ENCODE data around the gene OXT.
A peak's percentile ranks its signal among the peaks of the same experiment; 100 is the strongest.

The OXT gene

GRCh38 chr20:3109350-3110302 lies 38.2 kb downstream of the OXT start:
- no peak for DNase-seq (ENCODE audit: low read depth in 2 of 2)

- no peak for DNase-seq (ENCODE audit: low read depth in 2 of 2)
Observed at GRCh38 chr20:3111507-3111906, 40.1 kb downstream of the OXT start.

- no peak for DNase-seq (ENCODE audit: low read depth in 2 of 2)
Observed at GRCh38 chr20:3111995-3112394, 40.6 kb downstream of the OXT start.

- peak; percentile 11 to 30 for DNase-seq (ENCODE audit: low read depth in 2 of 2)
Observed at GRCh38 chr20:3115190-3116107, 44.0 kb downstream of the OXT start.

- DNase-seq (ENCODE audit: low read depth in 2 of 2), result no peak
Observed at GRCh38 chr20:3116341-3116740, 44.9 kb downstream of the OXT start.

- peak; percentile 15 to 22 for DNase-seq (ENCODE audit: low read depth in 2 of 2)
Observed at GRCh38 chr20:3117839-3118379, 46.5 kb downstream of the OXT start.

GRCh38 chr20:3119044-3119443 lies 47.6 kb downstream of the OXT start:
- DNase-seq (ENCODE audit: low read depth in 2 of 2), result no peak

GRCh38 chr20:3121271-3121911 lies 50.0 kb downstream of the OXT start:
- no peak for DNase-seq (ENCODE audit: low read depth in 2 of 2)

Measured in fibroblast of skin of left biceps (primary cell).